ENCODE data around the gene SHOC1. TPM values are rescaled to one million over a fixed set of nuclear protein-coding genes. Genes with fewer than 3 reads are reported as not detected.
A peak's percentile ranks its signal among the peaks of the same experiment; 100 is the strongest.

Gene SHOC1
- total and polyA plus RNA-seq, 2 of the 4 experiments (the other 2 are of a cell fraction) = 0.03 TPM; not detected in 1

- peak overlapping the region; percentile 55 for H2BK5ac ChIP-seq (ENCODE audit: low read depth, low read length, poor library complexity, severe bottlenecking)
- intact Hi-C loops (cut with micrococcal nuclease) = loop anchor here (5.0 to 10.0 kb wide), 2 partner anchors 180 to 572 kb away; partner anchors contain the start of gene PTBP3
- no peak overlapping the region for H3K9ac ChIP-seq (ENCODE audit: low read depth, low read length)
- no peak overlapping the region for H4K5ac ChIP-seq (ENCODE audit: low read depth, low read length)
- H3K14ac ChIP-seq (replicated peaks; ENCODE audit: low read depth, low read length) = no peak overlapping the region
- no peak overlapping the region for H4K8ac ChIP-seq (ENCODE audit: low read depth in 2 of 2, low read length in 2 of 2)
- no CpG with 5 or more reads among the region's 2 CpGs for WGBS, 2 experiments (ENCODE audit: extremely low coverage in 2 of 2, insufficient read length in 1 of 2)
- no peak overlapping the region for H4K91ac ChIP-seq (ENCODE audit: insufficient read depth, low read depth, low read length)
- H3K4ac ChIP-seq (ENCODE audit: low read depth, low read length) = no peak overlapping the region
- H3K9me3 ChIP-seq (ENCODE audit: control insufficient read depth, insufficient read depth, low read length) = peaks cover 1% of the 10 kb centered on the region; the same call in 1 of the 2 replicates
- CTCF ChIA-PET = no interaction called here
- no peak overlapping the region for H2AK5ac ChIP-seq (ENCODE audit: low read depth, low read length)
- H3K4me2 ChIP-seq (ENCODE audit: low read depth, low read length) = peak overlapping the region; percentile 27; the same call in 1 of the 2 replicates
- peak; percentile 24 for DNase-seq
- no peak overlapping the region for H3K23ac ChIP-seq (ENCODE audit: low read depth, low read length)
- H3K27ac ChIP-seq (ENCODE audit: insufficient read depth, low read length) = no peak overlapping the region
- H3K27me3 ChIP-seq (ENCODE audit: control insufficient read depth, insufficient read depth, low read length) = no peaks in the 10 kb centered on the region
- dilution Hi-C loops (cut with HindIII; ENCODE audit: low sequenced_read_pairs, unreplicated experiment) = no loop called here
- no peak overlapping the region for H2AK9ac ChIP-seq (replicated peaks; ENCODE audit: low read depth, low read length, poor library complexity)
- H3K79me1 ChIP-seq (ENCODE audit: low read depth in 1 of 2, low read length in 2 of 2) = 0 out of 4 replicates have a peak, but pooled peaks cover 0 to 4% of the 10 kb centered on the region in 2 experiments
- peaks cover 3% of the 10 kb centered on the region; the same call in 1 of the 2 replicates for H3K9me1 ChIP-seq (ENCODE audit: insufficient read depth, low read length)
- H2BK15ac ChIP-seq (ENCODE audit: low read depth, low read length) = no peak overlapping the region
- peaks cover 3% of the 10 kb centered on the region; the same call in 1 of the 2 replicates for H3K4me1 ChIP-seq (ENCODE audit: control insufficient read depth, insufficient read depth, low read length)
- H3K56ac ChIP-seq (ENCODE audit: extremely low read depth, insufficient read depth, low read length) = no peak overlapping the region
- no peak overlapping the region for H2AFZ ChIP-seq (replicated peaks; ENCODE audit: low read length, poor library complexity)
- no TSS peak for BruUV-seq (replicated peaks)
- no peak overlapping the region for H3K18ac ChIP-seq (ENCODE audit: low read depth, low read length)
- H2BK120ac ChIP-seq (ENCODE audit: low read depth, low read length) = no peak overlapping the region
- no peaks in the 10 kb centered on the region for H4K20me1 ChIP-seq (ENCODE audit: insufficient read depth, low read length)
- no peak overlapping the region for H2BK20ac ChIP-seq (ENCODE audit: low read depth, low read length)
- POLR2A ChIA-PET (ENCODE audit: unreplicated experiment) = interaction anchor here (1.3 kb wide), 1 partner anchor 134 kb away, joined by 4 read pairs; the partner anchor contains the start of gene UGCG
- H3K36me3 ChIP-seq (ENCODE audit: control insufficient read depth, insufficient read depth, low read length) = no peaks in the 10 kb centered on the region
- no peak for ATAC-seq (ENCODE audit: low read depth)
- no peak for TF ChIP-seq POLR2A (IDR thresholded peaks at IDR 0.05; ENCODE audit: low read depth, low read length)
- TF ChIP-seq USF2 (IDR thresholded peaks at IDR 0.05; ENCODE audit: low read depth, low read length) = no peak
- no peak for TF ChIP-seq ELK1 (IDR thresholded peaks at IDR 0.05; ENCODE audit: borderline replicate concordance, low read depth, low read length)
- no peak for TF ChIP-seq SMC3 (IDR thresholded peaks at IDR 0.05; ENCODE audit: low read depth, low read length)
- no peak for TF ChIP-seq CEBPB (IDR thresholded peaks at IDR 0.05; ENCODE audit: low read depth, low read length)
- TF ChIP-seq CHD1 (IDR thresholded peaks at IDR 0.05; ENCODE audit: low read depth, low read length) = no peak
- no peak for TF ChIP-seq MXI1 (IDR thresholded peaks at IDR 0.05; ENCODE audit: borderline replicate concordance, low read depth, low read length)
- TF ChIP-seq RFX5 (IDR thresholded peaks at IDR 0.05; ENCODE audit: low read depth, low read length) = no peak
- TF ChIP-seq CTCF (conservative IDR thresholded peaks at IDR 0.05; ENCODE audit: low read depth, low read length) = no peak
- TF ChIP-seq MAFK (IDR thresholded peaks at IDR 0.05; ENCODE audit: low read depth, low read length) = no peak
- no peak for TF ChIP-seq MAZ (IDR thresholded peaks at IDR 0.05; ENCODE audit: borderline replicate concordance, low read depth, low read length)
- no peak for TF ChIP-seq NFE2L2 (IDR thresholded peaks at IDR 0.05; ENCODE audit: low read depth, low read length)
- no peak for TF ChIP-seq BHLHE40 (IDR thresholded peaks at IDR 0.05; ENCODE audit: low read depth, low read length)
- no peak overlapping the region for H3K4me3 ChIP-seq (ENCODE audit: insufficient read depth, low read depth, low read length)
- in situ Hi-C loops (cut with MboI; ENCODE audit: low sequenced_read_pairs) = loop anchor here (5.0 to 25.0 kb wide), 3 partner anchors 315 to 950 kb away; partner anchors contain the start of gene INIP
These were observed 32.2 kb downstream of the SHOC1 start for GRCh38 chr9:111762556-111762955.

All from IMR-90 (cell line).